Lung (tissue), 12 donors: ENCODE measurements around the gene TACR3. TPM values are rescaled to one million over a fixed set of nuclear protein-coding genes. Genes with fewer than 3 reads are reported as not detected.
A peak's percentile ranks its signal among the peaks of the same experiment; 100 is the strongest.

Experiments
- ATAC-seq: fragments of 200-7000 bp; cut with Tn5 transposase; one replicate; pipeline ENCODE4 v1.9.1; 2020; ENCODE audit warnings: moderate number of reproducible peaks; ENCODE audit not compliant: insufficient read depth, low FRiP score
- DNase-seq, 3 donors: peaks; one replicate each; pipeline ENCODE4 v3.0.0-alpha.2; 2013 to 2017
- H3K27ac ChIP-seq, 2 donors: one replicate each; pipeline ENCODE4 v1.5.1; 2013; ENCODE audit warnings: mild to moderate bottlenecking in 2 of 2, moderate library complexity in 2 of 2, control low read depth in 1 of 2, inconsistent platforms in 1 of 2, low read depth in 1 of 2, low read length in 1 of 2
- H3K27me3 ChIP-seq, 3 donors: one replicate each; pipeline ENCODE4 v1.5.1; 2013; ENCODE audit warnings: low read length in 2 of 3; ENCODE audit not compliant: control insufficient read depth in 3 of 3, insufficient read depth in 3 of 3
- H3K36me3 ChIP-seq, 4 donors: one replicate each; pipeline ENCODE4 v1.5.1; 2013; ENCODE audit warnings: low read length in 4 of 4, mild to moderate bottlenecking in 1 of 4, moderate library complexity in 1 of 4; ENCODE audit not compliant: control insufficient read depth in 4 of 4, insufficient read depth in 4 of 4
- H3K4me1 ChIP-seq, 5 donors: one replicate each; pipeline ENCODE4 v1.5.1; 2013; ENCODE audit warnings: low read length in 5 of 5, mild to moderate bottlenecking in 2 of 5, moderate library complexity in 1 of 5; ENCODE audit not compliant: control insufficient read depth in 5 of 5, insufficient read depth in 5 of 5
- H3K4me3 ChIP-seq: one replicate; pipeline ENCODE4 v1.5.1; 2013; ENCODE audit warnings: mild to moderate bottlenecking, control low read depth, moderate library complexity
- H3K9ac ChIP-seq, 2 donors: one replicate each; pipeline ENCODE4 v1.5.1; 2013; ENCODE audit warnings: low read length in 2 of 2, control low read depth in 1 of 2; ENCODE audit not compliant: insufficient read depth in 1 of 2
- H3K9me3 ChIP-seq, 4 donors: one replicate each; pipeline ENCODE4 v1.5.1; 2013; ENCODE audit warnings: low read length in 3 of 4, mild to moderate bottlenecking in 1 of 4, moderate library complexity in 1 of 4; ENCODE audit not compliant: control insufficient read depth in 4 of 4, insufficient read depth in 3 of 4
- CTCF ChIP-seq: IDR thresholded peaks from 2 replicates; pipeline ENCODE4 v1.5.1; 2012; ENCODE audit warnings: mild to moderate bottlenecking; ENCODE audit errors: control extremely low read depth, extremely low read depth
- WGBS, 2 donors: extraction: QIAGEN DNeasy Blood & Tissue Kit; methylation state at CpG; one replicate each; pipeline ENCODE4 v1.1.7; 2013; 5-methylcytosine and 5-hydroxymethylcytosine counted together
- polyA plus RNA-seq, 2 donors: library from polyadenylated mRNA; stranded (reverse); fragments of 200-250 nt; gene quantifications; one replicate each; pipeline ENCODE4 v1.2.1, GENCODE V29; 2013
- total RNA-seq, 2 donors: library from RNA; depleted of rRNA in 1 of 2; stranded (reverse); fragments of >200 nt in 1 of 2; gene quantifications; one replicate each; pipeline ENCODE4 v1.2.1, GENCODE V29; 2014 to 2021
- donor health status: control.
- donor health status: control.
- donor health status: Bipolar disorder and iron deficiency.
- donor health status: healthy.
- donor health status: DM: yes; HTN: yes; CAD: no.

TACR3 gene
- total and polyA plus RNA-seq, 4 donors = 0.01 to 0.11 (median 0.05) TPM

GRCh38 chr4:103720661-103721060, 876 bp upstream of the TACR3 start:
- DNase-seq (peak in 1 of 3 donors; percentile 9), ATAC-seq (no peak)
- peaks cover 0 to 24% (median 4%) of the 10 kb centered on the region in 5 donors for H3K4me1 ChIP-seq
- no peak overlapping the region for H3K4me3 ChIP-seq
- no peak overlapping the region for H3K9ac ChIP-seq
- peaks cover 0 to 5% (median 0%) of the 10 kb centered on the region in 4 donors for H3K9me3 ChIP-seq
- H3K27me3 ChIP-seq = peaks cover 0 to 4% (median 0%) of the 10 kb centered on the region in 3 donors
- H3K27ac ChIP-seq = no peak overlapping the region
- TF ChIP-seq CTCF = no peak
- WGBS, 2 donors = 63 to 70% methylated on average over 8 of the region's 8 CpGs
- no peaks in the 10 kb centered on the region for H3K36me3 ChIP-seq

- Histone ChIP-seq H3K9me3 (peaks cover 0 to 5% (median 0%) of the 10 kb centered on the region in 4 donors), H3K4me1 (peaks cover 0 to 24% (median 4%) of the 10 kb centered on the region in 5 donors), H3K9ac (peak overlapping the region in 1 of 2 donors; percentile 50), H3K4me3 (no peak overlapping the region), H3K27me3 (peaks cover 0 to 4% (median 0%) of the 10 kb centered on the region in 3 donors), H3K36me3 (no peaks in the 10 kb centered on the region), H3K27ac (no peak overlapping the region)
- no peak for ATAC-seq
- WGBS, 2 donors = 6 to 7% methylated on average over 36 to 39 of the region's 39 CpGs
- peak; percentile 31 to 73 (median 59) for DNase-seq
- no peak for TF ChIP-seq CTCF
These were observed 518 bp downstream of the TACR3 start for GRCh38 chr4:103719105-103719829.

GRCh38 chr4:103692615-103693014, 27.2 kb downstream of the TACR3 start:
- H3K9me3 ChIP-seq = no peaks in the 10 kb centered on the region
- no peak overlapping the region for H3K9ac ChIP-seq
- no peaks in the 10 kb centered on the region for H3K36me3 ChIP-seq
- H3K4me1 ChIP-seq = no peaks in the 10 kb centered on the region
- ATAC-seq (no peak), DNase-seq (no peak)
- no peak overlapping the region for H3K27ac ChIP-seq
- H3K27me3 ChIP-seq = no peaks in the 10 kb centered on the region
- TF ChIP-seq CTCF = no peak
- no peak overlapping the region for H3K4me3 ChIP-seq
